ENCODE results near the gene CACNG4. TPM values are rescaled to one million over a fixed set of nuclear protein-coding genes. Genes with fewer than 3 reads are reported as not detected.

The CACNG4 gene
- total RNA-seq, 4 donors from 2014 or later: 1.7 to 12.5 (median 2.9) TPM

DNA sequence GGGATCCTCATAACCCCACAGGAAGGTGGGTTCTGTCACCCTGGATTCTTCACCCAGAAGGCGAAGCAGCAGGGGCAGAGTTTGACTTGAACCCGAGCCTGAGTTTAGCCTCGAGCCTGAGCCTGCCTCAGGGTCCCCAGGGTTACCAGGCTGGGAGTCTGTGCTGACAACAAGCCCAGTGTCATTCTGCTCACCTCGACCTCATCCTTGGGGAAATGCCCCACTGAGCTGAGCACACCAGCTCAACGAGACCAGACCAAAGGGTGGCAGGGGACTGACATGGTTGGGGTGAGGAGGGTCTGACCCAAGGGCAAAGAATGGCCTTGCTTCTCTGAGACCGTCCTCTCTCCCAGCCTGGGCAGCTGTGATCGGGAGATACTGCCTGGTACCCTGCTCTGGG, 20.2 kb downstream of the CACNG4 start:
- TF ChIP-seq, protein P1, sequence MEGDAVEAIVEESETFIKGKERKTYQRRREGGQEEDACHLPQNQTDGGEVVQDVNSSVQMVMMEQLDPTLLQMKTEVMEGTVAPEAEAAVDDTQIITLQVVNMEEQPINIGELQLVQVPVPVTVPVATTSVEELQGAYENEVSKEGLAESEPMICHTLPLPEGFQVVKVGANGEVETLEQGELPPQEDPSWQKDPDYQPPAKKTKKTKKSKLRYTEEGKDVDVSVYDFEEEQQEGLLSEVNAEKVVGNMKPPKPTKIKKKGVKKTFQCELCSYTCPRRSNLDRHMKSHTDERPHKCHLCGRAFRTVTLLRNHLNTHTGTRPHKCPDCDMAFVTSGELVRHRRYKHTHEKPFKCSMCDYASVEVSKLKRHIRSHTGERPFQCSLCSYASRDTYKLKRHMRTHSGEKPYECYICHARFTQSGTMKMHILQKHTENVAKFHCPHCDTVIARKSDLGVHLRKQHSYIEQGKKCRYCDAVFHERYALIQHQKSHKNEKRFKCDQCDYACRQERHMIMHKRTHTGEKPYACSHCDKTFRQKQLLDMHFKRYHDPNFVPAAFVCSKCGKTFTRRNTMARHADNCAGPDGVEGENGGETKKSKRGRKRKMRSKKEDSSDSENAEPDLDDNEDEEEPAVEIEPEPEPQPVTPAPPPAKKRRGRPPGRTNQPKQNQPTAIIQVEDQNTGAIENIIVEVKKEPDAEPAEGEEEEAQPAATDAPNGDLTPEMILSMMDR (IDR thresholded peaks at IDR 0.05): no peak
- TF ChIP-seq EP300 (IDR thresholded peaks at IDR 0.05) (no peak), POLR2A (IDR thresholded peaks at IDR 0.05; ENCODE audit: low read depth) (no peak)

DNA sequence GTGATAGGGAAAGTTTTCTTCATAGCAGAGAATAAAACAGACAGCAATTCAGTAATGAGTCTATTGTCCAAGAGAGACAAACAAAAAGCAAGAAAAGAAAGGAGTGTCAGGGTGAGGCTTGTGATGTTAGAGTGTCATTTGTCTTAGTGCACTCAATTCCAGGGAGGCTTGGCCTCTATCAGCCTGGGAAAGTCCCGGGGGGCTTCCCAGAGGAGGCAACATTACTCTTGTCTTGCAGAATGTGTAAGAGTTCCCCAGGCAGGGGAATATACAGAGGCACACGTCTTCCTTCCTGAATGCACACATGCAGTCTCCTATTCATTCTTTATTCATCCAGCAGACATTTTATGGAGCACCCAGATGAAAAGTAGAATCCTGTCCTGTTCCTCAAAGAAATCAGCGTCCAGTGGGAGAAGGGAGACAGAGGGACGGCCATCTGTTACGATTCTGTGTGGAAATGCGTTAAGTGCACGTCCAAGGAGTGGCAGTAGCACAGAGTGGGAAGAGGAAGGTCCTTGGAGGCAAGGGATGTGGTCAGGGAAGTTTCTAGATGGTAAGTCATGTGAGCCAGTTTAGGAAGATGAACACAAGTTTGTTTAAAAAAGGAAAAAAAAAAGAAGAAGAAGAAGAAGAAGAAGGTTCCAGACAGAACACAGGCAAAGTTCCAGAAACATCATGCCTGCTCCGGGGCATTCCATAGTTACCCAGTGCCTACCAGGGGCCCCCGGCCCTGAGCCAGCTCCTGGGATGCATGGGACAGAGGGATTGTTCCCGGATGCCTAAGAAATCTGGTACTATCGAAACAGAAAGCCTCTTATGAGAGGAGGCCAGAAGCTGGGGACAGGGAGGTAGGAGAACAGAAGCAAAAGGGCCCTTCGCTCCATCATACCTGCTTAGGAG, 21.1 kb downstream of the CACNG4 start:
- H3K9me3 ChIP-seq: no peaks in the 10 kb centered on the region
- H3K27me3 ChIP-seq: peaks cover 0 to 19% (median 0%) of the 10 kb centered on the region in 4 donors
- DNase-seq (ENCODE audit: extremely low spot score): no peak
- TF ChIP-seq, protein P1 (IDR thresholded peaks at IDR 0.05): no peak
- TF ChIP-seq POLR2A (IDR thresholded peaks at IDR 0.05; ENCODE audit: low read depth): no peak
- intact Hi-C loops (cut with DNase I): no loop called here
- no peak overlapping the region for H3K4me3 ChIP-seq
- no peaks in the 10 kb centered on the region for H3K36me3 ChIP-seq
- WGBS: 82% methylated on average over 12 of the region's 12 CpGs
- H3K27ac ChIP-seq (replicated peaks in 1 of 4): no peak overlapping the region
- H3K4me1 ChIP-seq: no peaks in the 10 kb centered on the region

More for the DNA sequence above, 20.2 kb downstream of the CACNG4 start:
- H3K36me3 ChIP-seq: no peaks in the 10 kb centered on the region
- no peak for DNase-seq (ENCODE audit: extremely low spot score)
- no peaks in the 10 kb centered on the region for H3K4me1 ChIP-seq
- peaks cover 0 to 19% (median 0%) of the 10 kb centered on the region in 4 donors for H3K27me3 ChIP-seq
- 67% methylated on average over 7 of the region's 7 CpGs for WGBS
- no peaks in the 10 kb centered on the region for H3K9me3 ChIP-seq
- H3K4me3 ChIP-seq: no peak overlapping the region
- H3K27ac ChIP-seq (replicated peaks in 1 of 4): no peak overlapping the region
- intact Hi-C loops (cut with DNase I): no loop called here

DNA sequence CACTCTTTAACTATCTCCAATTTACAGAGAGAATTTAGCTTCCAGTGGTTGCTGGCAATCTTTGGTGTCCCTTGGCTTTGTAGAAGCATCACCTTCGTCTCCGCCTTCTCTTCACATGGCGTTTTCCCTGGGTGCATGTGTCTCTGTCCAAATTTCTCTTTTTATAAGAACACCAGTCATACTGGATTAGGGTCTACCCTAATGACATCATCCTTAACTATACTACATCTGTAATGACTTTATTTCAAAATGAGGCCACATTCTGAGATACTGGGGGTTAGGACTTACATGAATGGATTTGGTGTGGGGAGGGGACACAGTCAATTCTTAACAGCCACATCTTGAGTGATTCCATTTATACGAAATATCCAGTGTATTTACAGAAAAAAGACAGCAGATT, 22.2 kb downstream of the CACNG4 start:
- TF ChIP-seq POLR2AphosphoS5 (IDR thresholded peaks at IDR 0.05) (no peak), EP300 (IDR thresholded peaks at IDR 0.05) (no peak), POLR2A (IDR thresholded peaks at IDR 0.05; ENCODE audit: low read depth) (no peak)
- TF ChIP-seq, protein P1 (IDR thresholded peaks at IDR 0.05): no peak
- no peaks in the 10 kb centered on the region for H3K9me3 ChIP-seq
- 92% methylated on average over 4 of the region's 4 CpGs for WGBS
- no peak overlapping the region for H3K27ac ChIP-seq (replicated peaks in 1 of 4)
- DNase-seq (ENCODE audit: extremely low spot score): no peak
- H3K36me3 ChIP-seq: no peaks in the 10 kb centered on the region
- intact Hi-C loops (cut with DNase I): no loop called here
- no peak overlapping the region for H3K4me3 ChIP-seq
- H3K27me3 ChIP-seq: peaks cover 0 to 19% (median 0%) of the 10 kb centered on the region in 4 donors
- no peaks in the 10 kb centered on the region for H3K4me1 ChIP-seq

DNA sequence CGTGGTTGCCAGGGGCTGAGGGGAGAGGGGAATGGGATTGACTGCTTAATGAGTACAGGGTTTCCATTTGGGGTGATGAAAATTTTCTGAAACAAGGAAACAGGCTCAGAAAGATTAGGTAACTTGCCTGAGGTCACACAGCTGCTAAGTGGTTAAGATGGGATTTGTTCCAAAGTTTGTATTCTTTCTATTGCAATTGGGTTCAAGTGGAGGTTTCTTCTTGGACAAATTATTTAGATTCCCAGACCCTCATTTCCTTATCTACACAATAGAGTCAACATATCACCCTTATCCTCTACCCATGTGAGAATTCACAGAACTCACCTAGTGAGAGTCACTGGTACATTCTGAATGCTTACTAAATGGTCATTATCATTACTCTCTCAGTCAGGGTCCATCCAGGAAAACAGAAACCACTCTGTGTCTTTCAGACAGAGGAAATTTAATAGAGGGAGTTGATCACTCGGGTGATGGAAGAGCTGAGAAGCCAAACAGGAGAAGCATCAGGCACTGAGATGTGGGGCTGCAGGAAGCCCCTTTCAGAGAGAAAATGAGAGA, 22.6 kb downstream of the CACNG4 start:
- 70% methylated on average over 2 of the region's 2 CpGs for WGBS
- H3K27ac ChIP-seq (replicated peaks in 1 of 4): no peak overlapping the region
- no peaks in the 10 kb centered on the region for H3K36me3 ChIP-seq
- H3K4me3 ChIP-seq: no peak overlapping the region
- peaks cover 0 to 19% (median 0%) of the 10 kb centered on the region in 4 donors for H3K27me3 ChIP-seq
- no peak for TF ChIP-seq POLR2A (IDR thresholded peaks at IDR 0.05; ENCODE audit: low read depth)
- TF ChIP-seq, protein P1 (IDR thresholded peaks at IDR 0.05): no peak
- no peak for TF ChIP-seq POLR2AphosphoS5 (IDR thresholded peaks at IDR 0.05)
- no peak for TF ChIP-seq EP300 (IDR thresholded peaks at IDR 0.05)
- no peaks in the 10 kb centered on the region for H3K9me3 ChIP-seq
- no peak for DNase-seq (ENCODE audit: extremely low spot score)
- intact Hi-C loops (cut with DNase I): no loop called here
- no peaks in the 10 kb centered on the region for H3K4me1 ChIP-seq

Measured in esophagus muscularis mucosa (tissue), 4 donors.